HG03097 (cell line): Measurements from ENCODE around the gene OR8G1.
"Not testable (repeated sequence)": the region's sequence is repeated elsewhere in the genome, so short reads cannot be mapped to it uniquely, and the experiment has no call there.

ENCODE experiments used
- ATAC-seq: cut with Tn5 transposase; IDR thresholded peaks from one replicate; pipeline ENCODE4 v1.9.1; 2021; ENCODE audit not compliant: unreplicated experiment, low FRiP score

The OR8G1 gene

DNA sequence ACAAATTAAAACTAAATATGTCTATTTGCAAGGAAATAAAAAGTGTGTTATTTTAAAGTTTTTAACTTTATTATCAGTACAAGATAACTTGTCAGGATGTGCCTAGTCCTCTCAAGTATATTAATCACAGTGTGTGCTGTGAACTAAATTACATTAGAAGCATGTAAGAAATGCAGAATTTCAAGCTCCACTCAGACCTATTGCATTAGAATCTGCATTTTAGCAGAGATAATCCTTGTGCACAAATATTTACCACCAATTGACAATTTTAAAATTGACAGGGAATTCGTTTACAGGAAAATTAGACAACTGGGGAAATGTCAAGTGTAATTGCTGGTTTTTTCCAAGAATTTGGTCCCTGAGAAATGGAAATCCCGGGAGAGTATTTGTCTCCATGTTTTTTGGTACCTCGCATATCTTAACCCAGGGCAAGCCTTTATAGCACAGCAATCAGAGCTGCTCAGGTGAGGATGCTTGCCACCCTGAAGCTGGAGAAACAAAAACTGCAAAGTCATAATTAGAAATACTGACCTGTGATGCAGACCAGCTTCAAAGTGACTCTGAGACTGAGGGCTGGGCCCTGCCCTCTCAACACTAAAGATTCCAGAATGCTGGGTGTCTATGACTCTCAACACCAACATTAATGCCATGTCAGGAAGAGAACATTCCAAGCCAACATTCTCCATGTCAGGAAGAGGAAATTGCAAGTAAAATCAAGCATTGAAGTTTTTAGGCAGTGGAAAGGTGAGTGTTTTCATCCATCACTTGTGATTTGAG lies at the start of gene OR8G1:
TSS of gene OR8G1 (plus strand) at position 475 of the 777 bp plus-strand sequence. CDS start 8,581 bp downstream, outside the sequence.
- no peak for ATAC-seq

DNA sequence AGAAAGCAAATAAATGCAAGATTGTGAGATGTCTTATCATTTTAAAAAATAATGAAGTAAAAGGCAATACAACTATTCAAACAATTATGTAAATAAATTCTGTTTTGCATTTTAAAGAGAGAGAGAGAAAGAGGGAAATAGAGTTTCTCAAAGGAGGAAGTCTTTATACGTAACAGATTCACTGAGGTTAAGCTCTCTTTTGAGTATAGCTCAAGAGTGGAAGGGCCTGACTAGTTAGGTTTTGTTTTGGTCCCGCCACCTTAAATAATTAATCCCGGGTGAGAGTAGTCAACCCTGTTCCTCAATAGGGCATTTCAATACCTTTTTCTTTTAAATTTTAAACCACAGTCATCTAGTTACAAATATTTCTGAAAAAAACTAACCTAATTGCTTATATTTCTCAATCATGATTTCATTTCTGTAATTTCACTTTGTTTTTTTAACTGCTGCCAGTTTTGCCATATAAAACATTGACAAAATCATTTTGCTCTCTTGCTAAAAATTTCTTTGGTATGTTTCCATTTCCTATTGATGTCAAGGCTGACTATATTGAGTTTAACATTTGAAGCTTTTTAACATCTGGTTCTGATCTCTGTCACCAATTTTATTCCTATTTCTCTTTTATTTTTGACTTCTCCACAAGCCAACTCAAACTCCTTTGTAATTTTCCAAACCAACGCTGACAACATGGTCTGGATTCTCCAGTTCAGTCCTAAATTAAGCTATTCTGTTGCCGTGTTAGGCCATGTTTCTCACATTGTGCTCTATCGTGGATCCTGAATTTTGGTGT lies 47.5 kb upstream of the OR8G1 start:
- peak; percentile 49 for ATAC-seq

DNA sequence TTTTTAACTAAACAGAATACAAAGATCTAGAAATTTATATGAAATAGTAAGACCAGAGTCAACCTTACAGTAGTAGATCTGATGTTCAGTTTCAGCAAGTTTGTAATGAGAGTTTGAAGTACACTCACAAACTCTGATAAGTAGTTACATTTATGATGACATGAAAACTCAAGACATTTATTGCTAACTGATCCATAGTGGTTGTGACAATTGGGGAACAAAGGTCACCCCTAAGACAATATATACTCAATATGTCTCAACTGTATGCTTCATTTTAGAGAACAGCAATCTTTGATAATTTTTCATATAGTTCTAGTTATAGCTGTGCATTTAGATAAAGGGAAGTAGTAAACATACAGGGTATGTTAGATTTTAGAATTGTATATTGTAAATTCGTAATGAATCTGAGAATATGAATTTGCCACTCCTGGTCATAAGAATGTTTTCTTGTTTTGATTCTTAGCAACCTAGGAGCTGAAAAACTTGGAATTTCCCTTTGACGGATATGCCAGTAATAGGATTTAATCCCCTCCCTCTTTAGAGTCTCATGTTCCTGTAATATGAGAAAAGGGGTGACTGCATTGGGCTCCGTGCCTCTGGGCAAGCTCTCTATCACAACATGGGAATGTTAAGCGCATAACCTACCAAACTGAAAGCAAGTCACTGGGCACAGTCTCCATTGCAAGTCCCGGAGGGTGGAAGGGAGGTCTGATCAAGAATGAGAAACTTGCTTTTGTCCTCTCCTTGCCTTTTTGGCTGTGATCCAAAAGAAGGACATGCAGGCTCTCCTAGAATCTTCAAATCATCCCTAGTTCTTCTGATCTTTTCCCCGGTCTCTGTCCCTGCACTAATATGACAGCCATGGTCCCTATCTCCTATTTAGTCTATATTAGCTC lies 46.4 kb upstream of the OR8G1 start:
- ATAC-seq: no peak

DNA sequence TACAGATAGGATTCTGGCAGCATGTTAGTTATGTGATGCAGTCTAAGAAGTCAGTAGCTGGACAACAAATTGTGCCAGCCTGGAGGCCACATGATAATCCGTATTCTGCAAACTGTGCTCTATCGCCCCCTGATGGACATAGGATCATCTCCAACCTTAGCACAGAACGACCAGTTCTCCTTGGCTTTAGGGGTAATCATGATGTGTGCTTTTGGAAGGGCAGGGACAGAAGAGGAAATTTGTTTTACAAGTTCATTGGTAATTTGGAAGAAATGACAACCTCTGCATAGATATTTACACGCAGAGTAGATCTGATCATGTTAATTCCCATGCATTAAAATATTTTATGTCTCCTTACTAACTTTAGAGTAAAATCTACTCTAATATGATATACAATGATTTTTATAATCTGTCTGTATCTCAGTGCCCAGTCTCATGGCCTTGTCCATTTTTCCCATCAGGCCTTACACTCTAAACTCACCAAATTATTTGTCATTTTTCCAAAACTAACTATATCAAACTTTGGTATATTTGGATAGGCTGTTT lies 45.6 kb upstream of the OR8G1 start:
- ATAC-seq: peak; percentile 75

GRCh38 chr11:124197999-124198398 lies 42.9 kb upstream of the OR8G1 start:
- ATAC-seq: no peak

- ATAC-seq: no peak
These were observed 42.0 kb upstream of the OR8G1 start for GRCh38 chr11:124198897-124199296.

DNA sequence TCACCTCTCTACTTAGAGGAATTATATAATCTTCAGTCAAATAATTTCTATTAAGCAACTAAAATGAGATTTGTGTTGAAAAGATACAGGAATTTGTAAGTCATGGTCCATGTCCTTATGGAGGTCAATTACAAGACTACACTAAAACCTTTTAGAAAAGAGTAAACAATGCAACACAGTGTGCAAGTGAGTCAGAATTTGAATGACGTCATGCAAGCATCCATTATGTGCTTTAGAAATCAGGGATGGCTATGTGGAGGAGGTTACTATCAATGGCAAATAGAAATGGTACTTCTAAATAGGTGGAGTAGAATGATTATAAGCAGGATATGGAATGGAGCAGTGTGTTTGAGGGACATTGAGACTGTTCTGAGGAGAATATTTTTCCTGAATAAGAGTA lies 41.2 kb upstream of the OR8G1 start:
- no peak for ATAC-seq

GRCh38 chr11:124200671-124201070 lies 40.2 kb upstream of the OR8G1 start:
- ATAC-seq: no peak

GRCh38 chr11:124202951-124203350 lies 37.9 kb upstream of the OR8G1 start:
- no peak for ATAC-seq

- ATAC-seq: no peak
These were observed 36.9 kb upstream of the OR8G1 start for GRCh38 chr11:124204008-124204407.

GRCh38 chr11:124207102-124207792 lies 33.6 kb upstream of the OR8G1 start:
- no peak for ATAC-seq

DNA sequence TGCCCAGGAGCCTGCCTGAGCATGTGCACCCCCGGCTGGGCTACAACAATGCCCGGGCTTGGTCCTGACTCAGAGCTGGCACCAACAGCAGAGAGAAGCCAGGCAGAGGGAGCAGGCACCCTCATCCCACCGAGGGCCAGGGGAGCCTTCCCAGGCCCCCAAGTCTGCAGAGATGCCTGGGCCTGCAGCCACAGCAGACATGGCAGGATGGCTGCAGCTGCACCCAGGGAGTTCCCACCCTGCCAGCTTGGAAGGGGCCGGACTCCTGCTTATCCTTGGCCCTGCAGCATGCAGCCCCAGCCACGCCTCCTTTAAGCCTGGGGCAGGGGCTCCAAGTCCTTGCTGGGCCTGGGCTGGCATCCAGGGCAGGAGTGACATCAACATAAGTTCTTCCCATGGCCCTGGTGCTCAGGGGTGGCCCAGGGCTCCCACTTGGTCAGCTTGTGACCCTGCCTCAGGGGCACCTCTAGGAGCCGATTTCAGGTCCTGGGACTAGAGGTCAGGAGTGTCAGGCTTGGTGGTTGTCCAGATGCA lies 31.0 kb upstream of the OR8G1 start:
- ATAC-seq: no peak

GRCh38 chr11:124210421-124210820 lies 30.5 kb upstream of the OR8G1 start:
- no peak for ATAC-seq

- ATAC-seq: no peak
These were observed 29.6 kb upstream of the OR8G1 start for GRCh38 chr11:124211321-124211720.

DNA sequence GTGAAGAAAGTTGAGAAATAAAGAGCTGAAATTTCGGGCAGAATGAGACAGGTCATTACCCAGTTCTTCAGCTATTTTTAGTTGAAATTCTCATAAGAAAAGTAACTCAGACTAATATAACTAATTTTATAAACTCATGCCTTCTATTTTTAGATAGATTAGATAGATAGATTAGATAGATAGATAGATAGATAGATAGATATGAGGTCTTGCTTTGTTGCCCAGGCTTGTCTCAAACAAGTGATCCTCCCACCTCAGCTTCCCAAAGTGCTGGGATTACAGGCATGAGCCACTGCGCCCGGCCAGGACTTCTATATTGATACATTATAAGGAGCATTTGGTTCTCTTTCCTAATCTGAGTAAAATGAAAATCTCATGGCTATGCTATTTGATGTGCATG lies 26.9 kb upstream of the OR8G1 start:
- ATAC-seq: no peak

GRCh38 chr11:124219126-124219525 lies 21.8 kb upstream of the OR8G1 start:
- ATAC-seq: no peak

DNA sequence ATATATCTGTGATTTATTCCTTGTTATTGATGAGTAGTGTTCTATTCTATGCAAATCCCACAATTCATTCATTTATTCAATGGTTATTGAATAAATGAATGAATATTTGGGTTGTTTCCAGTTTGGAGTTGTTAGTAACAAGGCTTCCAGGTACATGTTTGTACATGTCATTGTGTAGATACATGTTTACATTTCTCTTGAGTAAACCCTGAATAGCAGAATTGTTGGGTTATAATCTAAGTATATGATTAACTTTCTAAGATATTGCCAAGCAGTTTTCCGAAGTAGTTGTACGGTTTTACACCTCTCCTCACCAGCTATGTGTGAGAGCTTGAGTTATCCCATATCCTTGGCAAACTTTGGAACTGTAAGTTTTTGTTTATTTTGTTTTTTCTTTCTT lies 18.5 kb upstream of the OR8G1 start:
- no peak for ATAC-seq

GRCh38 chr11:124224618-124225423 lies 16.1 kb upstream of the OR8G1 start:
- not testable (repeated sequence) for ATAC-seq

GRCh38 chr11:124225471-124225870 lies 15.4 kb upstream of the OR8G1 start:
- ATAC-seq: no peak
